Stimulated activated CD8-positive, alpha-beta memory T cell treated with anti-CD3 and anti-CD28 coated beads, Interleukin-7, amount 100 ng/mL, for 48 hours (primary cell): ENCODE measurements around the gene METRNL.
"Not testable (repeated sequence)": the region's sequence is repeated elsewhere in the genome, so short reads cannot be mapped to it uniquely, and the experiment has no call there.

ENCODE experiments used
- DNase-seq, 2 donors: peaks; one replicate each; pipeline ENCODE4 v3.0.0-alpha.2; 2020; ENCODE audit warnings: low read depth in 1 of 2; ENCODE audit errors: extremely low read depth in 1 of 2

METRNL gene

GRCh38 chr17:83118071-83118841, 38.8 kb downstream of the METRNL start:
- DNase-seq: no peak

- no peak for DNase-seq
These were observed 40.8 kb downstream of the METRNL start for GRCh38 chr17:83119987-83120864.

GRCh38 chr17:83121473-83121872, 42.1 kb downstream of the METRNL start:
- not testable (repeated sequence) for DNase-seq

- DNase-seq: no peak
These were observed 42.8 kb downstream of the METRNL start for GRCh38 chr17:83121921-83122820.

GRCh38 chr17:83122834-83123233, 43.4 kb downstream of the METRNL start:
- DNase-seq: no peak

- no peak for DNase-seq
These were observed 44.7 kb downstream of the METRNL start for GRCh38 chr17:83123896-83124801.

- peak in 1 of 2 donors; percentile 32 for DNase-seq
These were observed 45.6 kb downstream of the METRNL start for GRCh38 chr17:83124871-83125514.

GRCh38 chr17:83125515-83126274, 46.3 kb downstream of the METRNL start:
- no peak for DNase-seq

GRCh38 chr17:83126275-83126811, 46.9 kb downstream of the METRNL start:
- no peak for DNase-seq

- DNase-seq: no peak
These were observed 48.2 kb downstream of the METRNL start for GRCh38 chr17:83127431-83128160.

GRCh38 chr17:83128306-83129240, 49.2 kb downstream of the METRNL start:
- no peak for DNase-seq

GRCh38 chr17:83129676-83130075, 50.3 kb downstream of the METRNL start:
- no peak for DNase-seq

- no peak for DNase-seq
These were observed 52.1 kb downstream of the METRNL start for GRCh38 chr17:83131401-83132011.

- no peak for DNase-seq
These were observed 53.1 kb downstream of the METRNL start for GRCh38 chr17:83132251-83133081.
